Smooth muscle cell of the pulmonary artery (primary cell): ENCODE data around the gene NAA60. TPM values are rescaled to one million over a fixed set of nuclear protein-coding genes. Genes with fewer than 3 reads are reported as not detected.

Source experiments
- total RNA-seq: library from RNA; depleted of rRNA; stranded (reverse); fragments of >200 nt; gene quantifications from 2 replicates; pipeline ENCODE4 v1.2.3, GENCODE V29; 2014

Gene NAA60
- total RNA-seq, result 16.6 and 17.7 TPM in 2 replicates

DNA sequence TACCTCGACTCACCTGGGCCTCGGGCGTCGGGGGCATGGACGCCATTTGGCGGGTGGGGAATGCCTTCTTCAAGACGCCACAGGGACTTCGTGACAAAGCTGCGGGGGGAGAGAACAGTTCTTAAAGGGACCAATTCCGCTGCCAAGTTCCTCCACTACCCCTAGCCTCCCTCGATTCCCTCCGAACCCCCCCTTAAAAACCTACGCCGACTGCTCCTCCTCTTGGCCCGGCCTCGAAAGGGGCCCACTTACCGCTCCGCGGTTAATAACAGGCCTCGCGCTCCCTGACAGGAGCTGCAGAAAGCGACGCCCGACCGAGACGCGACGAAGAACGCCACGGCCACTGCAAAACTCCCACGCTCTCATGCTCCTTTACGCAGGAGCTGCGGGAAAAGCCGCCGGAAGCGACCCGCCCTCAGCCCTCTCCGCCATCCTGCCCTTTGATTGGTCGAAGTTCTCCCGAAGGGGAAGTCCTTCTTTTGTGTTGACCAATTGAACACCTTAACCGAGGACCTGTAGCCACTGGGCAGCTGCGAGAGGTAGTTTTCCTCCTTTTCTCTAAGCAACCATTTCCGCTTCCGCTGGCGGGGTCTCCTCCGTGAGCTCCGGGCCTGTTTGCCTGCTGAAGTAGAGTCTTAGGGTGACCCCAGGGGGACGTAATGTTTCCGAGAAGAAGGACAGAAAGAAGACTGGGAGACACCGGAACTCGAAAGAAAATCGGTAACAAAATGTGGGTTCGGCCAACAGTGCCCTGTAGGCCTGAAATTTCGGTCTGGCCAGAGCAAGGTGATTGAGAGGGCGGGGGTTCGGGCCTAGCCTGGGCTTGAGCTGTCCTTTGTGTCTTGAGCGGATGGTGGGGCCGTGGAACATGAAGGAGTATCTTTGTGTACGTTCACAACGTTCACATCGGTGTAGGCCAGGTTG lies at the start of gene NAA60, which contains the start of gene ZNF597:
NAA60 (plus strand) TSS at position 573 of the 924 bp plus-strand sequence. CDS start 32,548 bp downstream, outside the sequence.
ZNF597 (minus strand) TSS at position 397 of the 924 bp plus-strand sequence; CDS start at position 46, 351 bp downstream.

DNA sequence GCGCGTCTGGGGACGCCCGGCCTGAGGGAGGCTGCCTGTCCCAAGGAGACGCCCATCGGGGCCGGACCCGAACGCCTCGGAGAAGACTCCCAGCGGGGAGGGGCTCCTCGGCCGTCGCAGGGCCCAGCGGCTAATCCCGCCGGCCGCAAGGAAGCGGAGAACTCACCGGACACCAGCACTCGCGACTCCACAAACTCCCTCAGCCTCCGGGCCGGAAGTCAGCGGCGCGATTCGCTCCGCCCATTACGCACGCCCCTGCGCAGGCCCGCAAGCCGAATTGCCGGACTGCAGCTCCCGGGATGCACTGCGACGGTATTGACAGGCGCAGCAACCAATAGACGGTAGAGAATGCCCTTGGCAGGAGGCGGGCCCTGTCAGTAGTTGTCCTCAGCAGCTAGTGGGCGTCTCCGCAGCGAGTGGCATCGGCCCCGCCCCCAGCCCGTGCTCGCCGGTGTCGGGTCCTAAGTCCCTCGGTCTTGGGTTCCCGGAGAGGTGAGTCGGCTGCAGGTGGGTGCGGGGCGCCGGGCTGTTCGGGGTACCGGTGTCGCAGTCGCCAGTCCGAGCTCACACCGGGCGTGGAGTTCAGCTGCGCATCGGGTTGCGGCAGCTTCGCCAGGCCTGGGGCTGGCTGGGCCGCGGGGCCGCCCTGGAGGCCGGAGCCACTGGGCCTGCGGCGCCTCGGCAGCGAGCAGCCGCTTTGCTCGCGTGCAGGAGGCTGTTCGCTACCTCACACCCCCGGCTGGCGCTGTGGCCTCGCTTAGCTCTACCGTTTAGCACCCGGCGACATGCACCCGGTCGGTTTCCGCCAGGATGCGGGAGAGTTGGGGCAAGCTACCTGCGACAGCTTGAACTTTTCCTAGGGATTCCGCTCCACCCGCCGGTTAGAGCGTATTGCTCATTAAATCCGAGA lies 42.4 kb upstream of the NAA60 start, which contains the start of the genes ZNF174 and ZSCAN32:
ZNF174 (plus strand) TSS at position 437 of the 910 bp plus-strand sequence. CDS start 790 bp downstream, outside the sequence.
ZSCAN32 (minus strand) TSS at position 226 of the 910 bp plus-strand sequence. CDS start 3,447 bp downstream, outside the sequence.

DNA sequence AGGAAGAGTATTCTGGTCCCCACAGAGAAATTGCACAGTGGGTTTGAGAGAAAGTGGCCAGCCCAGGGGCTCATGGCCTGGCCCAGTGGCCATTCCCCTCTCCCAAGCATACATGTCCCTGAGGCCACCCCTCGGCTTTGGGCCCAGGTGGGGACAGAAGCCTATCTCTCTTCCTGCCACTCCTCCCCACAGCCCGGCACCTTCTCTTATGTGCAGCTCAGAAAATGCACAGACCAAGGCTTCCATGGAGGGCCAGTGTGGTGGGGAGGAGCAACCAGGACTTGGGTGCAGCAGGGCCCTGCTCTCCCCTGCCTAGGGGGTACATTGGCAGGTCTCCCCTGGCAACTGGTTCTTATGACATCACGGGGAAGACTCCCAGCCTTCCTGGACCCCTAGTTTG lies 51.7 kb downstream of the NAA60 start, which contains the start of gene C16orf90:
C16orf90 (minus strand) TSS at position 314 of the 400 bp plus-strand sequence; CDS start at position 246, 68 bp downstream.

Other genes starting within 250 kb of the NAA60 start
- gene ZNF200, start 208.5 kb upstream of the NAA60 start, total RNA-seq, result 5.9 and 6.3 TPM in 2 replicates
- 0.07 and 0.10 TPM in 2 replicates for gene MEFV, start 187.0 kb upstream of the NAA60 start, total RNA-seq
- 41.4 and 46.5 TPM in 2 replicates for gene ZNF263, start 160.2 kb upstream of the NAA60 start, total RNA-seq
- 6.8 TPM in 2 replicates for gene TIGD7, start 138.2 kb upstream of the NAA60 start, total RNA-seq
- 17.4 and 17.9 TPM in 2 replicates for gene ZNF75A, start 138.2 kb upstream of the NAA60 start, total RNA-seq
- 0.26 TPM in 1 of 2 replicates, not detected in the other for gene OR2C1, start 87.8 kb upstream of the NAA60 start, total RNA-seq
- gene ZSCAN32, start 42.7 kb upstream of the NAA60 start, total RNA-seq, result 10.8 and 10.9 TPM in 2 replicates
- gene ZNF174, start 42.5 kb upstream of the NAA60 start, total RNA-seq, result 6.1 and 6.3 TPM in 2 replicates
- 1.9 and 2.1 TPM in 2 replicates for gene ZNF597, start 176 bp upstream of the NAA60 start, total RNA-seq
- not detected in 2 replicates for gene C16orf90, start 51.8 kb downstream of the NAA60 start, total RNA-seq
- 16.4 and 16.9 TPM in 2 replicates for gene CLUAP1, start 57.3 kb downstream of the NAA60 start, total RNA-seq
- under 0.01 and 0.07 TPM in 2 replicates for gene NLRC3, start 133.7 kb downstream of the NAA60 start, total RNA-seq
- 4.9 and 6.1 TPM in 2 replicates for gene SLX4, start 167.9 kb downstream of the NAA60 start, total RNA-seq
- 23.7 and 26.2 TPM in 2 replicates for gene DNASE1, start 211.0 kb downstream of the NAA60 start, total RNA-seq